ENCODE results near the gene COMMD8. TPM values are rescaled to one million over a fixed set of nuclear protein-coding genes. Genes with fewer than 3 reads are reported as not detected.

The COMMD8 gene
- total and polyA plus RNA-seq, 10 of the 15 experiments (the other 5 are each of a cell fraction or from before 2014, with no cell fraction given) = 27.6 to 156 (median 48.4) TPM

DNA sequence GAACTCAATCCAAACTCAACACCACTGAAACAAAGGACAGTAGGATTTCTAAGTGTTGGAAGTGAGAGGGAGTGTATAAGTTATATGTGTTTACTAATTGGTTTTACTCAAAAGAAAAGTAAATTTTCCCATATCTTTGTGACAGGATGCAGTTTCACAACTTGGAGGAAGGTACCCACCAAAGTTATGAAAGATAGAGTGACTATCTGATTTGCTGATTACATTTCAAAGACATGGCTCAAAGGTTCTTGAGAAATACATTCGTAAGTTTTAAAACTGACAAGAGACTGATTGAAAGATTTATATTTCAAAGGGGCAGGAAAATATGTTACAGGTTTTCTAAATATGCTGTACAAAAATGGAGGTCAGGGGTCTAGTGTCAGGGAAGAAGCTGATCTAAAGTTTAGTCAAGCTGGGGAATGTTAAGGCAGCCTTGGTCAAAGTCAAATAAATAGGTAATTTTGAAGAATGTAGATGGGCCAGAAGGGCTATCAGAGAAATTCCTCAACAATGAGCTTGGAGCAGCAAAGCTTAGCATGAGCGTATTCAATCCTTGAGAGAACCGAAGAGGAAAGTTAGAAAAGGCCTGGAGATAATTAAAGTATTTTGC, 9.7 kb upstream of the COMMD8 start:
- no peaks in the 10 kb centered on the region for H4K20me1 ChIP-seq (ENCODE audit: control insufficient read depth, insufficient read depth)
- H3K36me3 ChIP-seq (ENCODE audit: control insufficient read depth in 2 of 2, insufficient read depth in 2 of 2, low read length in 1 of 2) = no peaks in the 10 kb centered on the region
- in situ Hi-C loops (cut with MboI) = no loop called here
- H2AFZ ChIP-seq (ENCODE audit: control insufficient read depth, low read depth, low read length) = no peak overlapping the region
- no TSS peak for BruUV-seq (replicated peaks)
- no peaks in the 10 kb centered on the region for H3K4me1 ChIP-seq (ENCODE audit: control insufficient read depth, insufficient read depth, low read length)
- no peak overlapping the region for H3K4me3 ChIP-seq
- FAIRE-seq (no peak), ATAC-seq (no peak), DNase-seq (ENCODE audit: low read depth, low spot score) (no peak)
- POLR2A ChIA-PET = interaction anchor here (1.0 to 1.5 kb wide), 3 partner anchors 10 to 48 kb away, joined by 3 to 4 read pairs (median 3); partner anchors contain the start of gene COMMD8
- WGBS (ENCODE audit: insufficient coverage, insufficient replicate concordance, low lambda C conversion rate, missing lambda C conversion rate) = 86% methylated on average over 3 of the region's 3 CpGs
- no peak overlapping the region for H3K4me2 ChIP-seq (ENCODE audit: control insufficient read depth, insufficient read depth)
- no peak overlapping the region for H3K27ac ChIP-seq (ENCODE audit: control insufficient read depth, insufficient read depth)
- SMC1A ChIA-PET (ENCODE audit: uncharacterized antibody, unreplicated experiment) = interaction anchor here (0.9 to 6.2 kb wide), 5 partner anchors 9 to 522 kb away, joined by 3 to 62 read pairs (median 4); partner anchors contain the start of genes ATP10D and COMMD8
- no peaks in the 10 kb centered on the region for H3K9me3 ChIP-seq (replicated peaks; ENCODE audit: control insufficient read depth, insufficient read depth, low read length)
- RAD21 ChIA-PET (ENCODE audit: unreplicated experiment) = interaction anchor here (0.8 to 1.4 kb wide), 2 partner anchors 10 to 12 kb away, joined by 3 read pairs; partner anchors contain the start of genes ATP10D and COMMD8
- CTCF ChIA-PET = interaction anchor here (1.0 to 3.8 kb wide), 2 partner anchors 10 kb away, joined by 3 to 27 read pairs; partner anchors contain the start of genes ATP10D and COMMD8
- H3K9ac ChIP-seq (ENCODE audit: control insufficient read depth, insufficient read depth, low read length) = no peak overlapping the region
- intact Hi-C loops (cut with micrococcal nuclease; ENCODE audit: unreplicated experiment) = no loop called here
- TF ChIP-seq CBX5 (IDR thresholded peaks at IDR 0.05; ENCODE audit: low read depth) (no peak), TAF1 (IDR thresholded peaks at IDR 0.05; ENCODE audit: borderline replicate concordance, low read depth, low read length) (no peak), RUNX3 (IDR thresholded peaks at IDR 0.05; ENCODE audit: low read length) (no peak)
- TF ChIP-seq, protein P1, sequence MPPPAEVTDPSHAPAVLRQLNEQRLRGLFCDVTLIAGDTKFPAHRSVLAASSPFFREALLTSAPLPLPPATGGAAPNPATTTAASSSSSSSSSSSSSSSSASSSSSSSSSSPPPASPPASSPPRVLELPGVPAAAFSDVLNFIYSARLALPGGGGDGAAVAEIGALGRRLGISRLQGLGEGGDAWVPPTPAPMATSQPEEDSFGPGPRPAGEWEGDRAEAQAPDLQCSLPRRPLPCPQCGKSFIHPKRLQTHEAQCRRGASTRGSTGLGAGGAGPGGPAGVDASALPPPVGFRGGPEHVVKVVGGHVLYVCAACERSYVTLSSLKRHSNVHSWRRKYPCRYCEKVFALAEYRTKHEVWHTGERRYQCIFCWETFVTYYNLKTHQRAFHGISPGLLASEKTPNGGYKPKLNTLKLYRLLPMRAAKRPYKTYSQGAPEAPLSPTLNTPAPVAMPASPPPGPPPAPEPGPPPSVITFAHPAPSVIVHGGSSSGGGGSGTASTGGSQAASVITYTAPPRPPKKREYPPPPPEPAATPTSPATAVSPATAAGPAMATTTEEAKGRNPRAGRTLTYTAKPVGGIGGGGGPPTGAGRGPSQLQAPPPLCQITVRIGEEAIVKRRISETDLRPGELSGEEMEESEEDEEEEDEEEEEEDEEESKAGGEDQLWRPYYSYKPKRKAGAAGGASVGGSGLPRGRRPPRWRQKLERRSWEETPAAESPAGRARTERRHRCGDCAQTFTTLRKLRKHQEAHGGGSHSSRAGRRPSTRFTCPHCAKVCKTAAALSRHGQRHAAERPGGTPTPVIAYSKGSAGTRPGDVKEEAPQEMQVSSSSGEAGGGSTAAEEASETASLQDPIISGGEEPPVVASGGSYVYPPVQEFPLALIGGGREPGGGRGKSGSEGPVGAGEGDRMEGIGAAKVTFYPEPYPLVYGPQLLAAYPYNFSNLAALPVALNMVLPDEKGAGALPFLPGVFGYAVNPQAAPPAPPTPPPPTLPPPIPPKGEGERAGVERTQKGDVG (CRISPR knock-in tag; IDR thresholded peaks at IDR 0.05) = no peak
- TF ChIP-seq, protein P2, sequence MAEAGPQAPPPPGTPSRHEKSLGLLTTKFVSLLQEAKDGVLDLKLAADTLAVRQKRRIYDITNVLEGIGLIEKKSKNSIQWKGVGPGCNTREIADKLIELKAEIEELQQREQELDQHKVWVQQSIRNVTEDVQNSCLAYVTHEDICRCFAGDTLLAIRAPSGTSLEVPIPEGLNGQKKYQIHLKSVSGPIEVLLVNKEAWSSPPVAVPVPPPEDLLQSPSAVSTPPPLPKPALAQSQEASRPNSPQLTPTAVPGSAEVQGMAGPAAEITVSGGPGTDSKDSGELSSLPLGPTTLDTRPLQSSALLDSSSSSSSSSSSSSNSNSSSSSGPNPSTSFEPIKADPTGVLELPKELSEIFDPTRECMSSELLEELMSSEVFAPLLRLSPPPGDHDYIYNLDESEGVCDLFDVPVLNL (IDR thresholded peaks at IDR 0.05; ENCODE audit: low read depth, low read length) = no peak
- TF ChIP-seq, protein P3, sequence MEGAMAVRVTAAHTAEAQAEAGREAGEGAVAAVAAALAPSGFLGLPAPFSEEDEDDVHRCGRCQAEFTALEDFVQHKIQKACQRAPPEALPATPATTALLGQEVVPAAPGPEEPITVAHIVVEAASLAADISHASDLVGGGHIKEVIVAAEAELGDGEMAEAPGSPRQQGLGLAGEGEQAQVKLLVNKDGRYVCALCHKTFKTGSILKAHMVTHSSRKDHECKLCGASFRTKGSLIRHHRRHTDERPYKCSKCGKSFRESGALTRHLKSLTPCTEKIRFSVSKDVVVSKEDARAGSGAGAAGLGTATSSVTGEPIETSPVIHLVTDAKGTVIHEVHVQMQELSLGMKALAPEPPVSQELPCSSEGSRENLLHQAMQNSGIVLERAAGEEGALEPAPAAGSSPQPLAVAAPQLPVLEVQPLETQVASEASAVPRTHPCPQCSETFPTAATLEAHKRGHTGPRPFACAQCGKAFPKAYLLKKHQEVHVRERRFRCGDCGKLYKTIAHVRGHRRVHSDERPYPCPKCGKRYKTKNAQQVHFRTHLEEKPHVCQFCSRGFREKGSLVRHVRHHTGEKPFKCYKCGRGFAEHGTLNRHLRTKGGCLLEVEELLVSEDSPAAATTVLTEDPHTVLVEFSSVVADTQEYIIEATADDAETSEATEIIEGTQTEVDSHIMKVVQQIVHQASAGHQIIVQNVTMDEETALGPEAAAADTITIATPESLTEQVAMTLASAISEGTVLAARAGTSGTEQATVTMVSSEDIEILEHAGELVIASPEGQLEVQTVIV (IDR thresholded peaks at IDR 0.05; ENCODE audit: borderline replicate concordance, partially characterized antibody) = no peak
- no peaks in the 10 kb centered on the region for H3K79me2 ChIP-seq (ENCODE audit: control insufficient read depth, insufficient read depth, low read length)
- H3K27me3 ChIP-seq (replicated peaks in 1 of 2; ENCODE audit: control insufficient read depth in 2 of 2, insufficient read depth in 2 of 2, low read length in 1 of 2) = no peaks in the 10 kb centered on the region
